HEK293 (cell line): ENCODE data around the gene HMGA1.

Experiments
- CTCF ChIA-PET: fragments of 350-600 bp; formaldehyde crosslinking; extraction: SDS; loops from one replicate; lab custom pipeline; 2021; ENCODE audit warnings: antibody characterized with exemption; lab: Yijun Ruan, JAX
- POLR2A ChIA-PET: fragments of 300-600 bp; formaldehyde crosslinking; extraction: SDS; loops from one replicate; lab custom pipeline; 2020; ENCODE audit warnings: antibody characterized with exemption, inconsistent platforms; lab: Yijun Ruan, JAX
- H3K27ac ChIP-seq: fragments of 200-500 bp; sonication (Bioruptor generic); 2 replicates; pipeline ENCODE4 v1.5.1; 2014; ENCODE audit warnings: low read depth, low read length, control low read depth, inconsistent platforms; ENCODE audit errors: extremely low read depth
- H3K36me3 ChIP-seq, 2 experiments: fragments of 200-500 bp in 1 of 2; sonication (Bioruptor generic) in 1 of 2; 1 replicate in 1 of 2; 2 replicates in 1 of 2; pipeline ENCODE4 v1.5.1; 2014 to 2017; ENCODE audit warnings: inconsistent platforms in 2 of 2, low read length in 2 of 2; ENCODE audit not compliant: control insufficient read depth in 2 of 2, insufficient read depth in 1 of 2
- H3K4me1 ChIP-seq: fragments of 200-500 bp; sonication (Bioruptor generic); 2 replicates; pipeline ENCODE4 v1.5.1; 2014; ENCODE audit warnings: mild to moderate bottlenecking, low read length, inconsistent platforms; ENCODE audit not compliant: control insufficient read depth, insufficient read depth
- H3K4me3 ChIP-seq: 2 replicates; pipeline ENCODE4 v1.5.1; 2011; ENCODE audit warnings: low read depth, mild to moderate bottlenecking, control low read depth, low read length, moderate library complexity
- H3K9me3 ChIP-seq: fragments of 200-500 bp; sonication (Bioruptor generic); 2 replicates; pipeline ENCODE4 v1.5.1; 2014; ENCODE audit warnings: low read depth, low read length, inconsistent platforms; ENCODE audit not compliant: control insufficient read depth, insufficient read depth
- AEBP2 ChIP-seq: fragments of 450-650 bp; formaldehyde crosslinking; IDR thresholded peaks from 2 replicates; pipeline ENCODE4 v1.5.1; 2016; ENCODE audit warnings: missing biosample characterization, missing genetic modification characterization, borderline replicate concordance
- BCL11B ChIP-seq: fragments of 450-650 bp; formaldehyde crosslinking; IDR thresholded peaks from 2 replicates; pipeline ENCODE4 v1.5.1; 2016; ENCODE audit warnings: low read depth, missing biosample characterization, missing genetic modification characterization
- EGR2 ChIP-seq: fragments of 450-650 bp; formaldehyde crosslinking; IDR thresholded peaks from 2 replicates; pipeline ENCODE4 v1.5.1; 2016; ENCODE audit warnings: low read depth, missing biosample characterization, missing genetic modification characterization
- GLI4 ChIP-seq: fragments of 450-650 bp; formaldehyde crosslinking; IDR thresholded peaks from 2 replicates; pipeline ENCODE4 v1.5.1; 2016; ENCODE audit warnings: missing biosample characterization, missing genetic modification characterization
- GLIS1 ChIP-seq: fragments of 450-650 bp; formaldehyde crosslinking; IDR thresholded peaks from 2 replicates; pipeline ENCODE4 v1.5.1; 2016; ENCODE audit warnings: missing biosample characterization, missing genetic modification characterization
- KLF10 ChIP-seq: fragments of 450-650 bp; IDR thresholded peaks from 2 replicates; pipeline ENCODE4 v1.5.1; 2018; ENCODE audit warnings: missing biosample characterization, mild to moderate bottlenecking, missing genetic modification characterization
- KLF7 ChIP-seq: fragments of 450-650 bp; formaldehyde crosslinking; IDR thresholded peaks from 2 replicates; pipeline ENCODE4 v1.5.1; 2016; ENCODE audit warnings: missing biosample characterization, missing genetic modification characterization, borderline replicate concordance
- OSR2 ChIP-seq: fragments of 450-650 bp; formaldehyde crosslinking; IDR thresholded peaks from 2 replicates; pipeline ENCODE4 v1.5.1; 2016; ENCODE audit warnings: missing biosample characterization, missing genetic modification characterization
- PATZ1 ChIP-seq: fragments of 450-650 bp; formaldehyde crosslinking; IDR thresholded peaks from 2 replicates; pipeline ENCODE4 v1.5.1; 2016; ENCODE audit warnings: missing biosample characterization, missing genetic modification characterization
- PRDM10 ChIP-seq: fragments of 450-650 bp; formaldehyde crosslinking; IDR thresholded peaks from 2 replicates; pipeline ENCODE4 v1.5.1; 2016; ENCODE audit warnings: missing biosample characterization, missing genetic modification characterization
- ZBTB20 ChIP-seq: fragments of 450-650 bp; formaldehyde crosslinking; IDR thresholded peaks from 2 replicates; pipeline ENCODE4 v1.5.1; 2016; ENCODE audit warnings: missing biosample characterization, missing genetic modification characterization
- ZBTB6 ChIP-seq: fragments of 450-650 bp; formaldehyde crosslinking; IDR thresholded peaks from 2 replicates; pipeline ENCODE4 v1.5.1; 2017; ENCODE audit warnings: missing biosample characterization, missing genetic modification characterization
- ZIC2 ChIP-seq: fragments of 450-650 bp; formaldehyde crosslinking; IDR thresholded peaks from 2 replicates; pipeline ENCODE4 v1.5.1; 2016; ENCODE audit warnings: missing biosample characterization, missing genetic modification characterization
- ZNF184 ChIP-seq: fragments of 450-650 bp; IDR thresholded peaks from 2 replicates; pipeline ENCODE4 v1.5.1; 2018; ENCODE audit warnings: missing biosample characterization, mild to moderate bottlenecking, missing genetic modification characterization
- ZNF510 ChIP-seq: fragments of 450-650 bp; formaldehyde crosslinking; IDR thresholded peaks from 2 replicates; pipeline ENCODE4 v1.5.1; 2018; ENCODE audit warnings: mild to moderate bottlenecking, missing genetic modification characterization, missing biosample characterization; ENCODE audit not compliant: insufficient replicate concordance
- ZNF518A ChIP-seq: fragments of 450-650 bp; formaldehyde crosslinking; conservative IDR thresholded peaks from 2 replicates; pipeline ENCODE4 v1.5.1; 2016; ENCODE audit warnings: low read depth, missing biosample characterization, missing genetic modification characterization
- ZNF571 ChIP-seq: fragments of 450-650 bp; formaldehyde crosslinking; IDR thresholded peaks from 2 replicates; pipeline ENCODE4 v1.5.0; 2017; ENCODE audit warnings: missing biosample characterization, missing genetic modification characterization
- ZNF600 ChIP-seq: fragments of 450-650 bp; formaldehyde crosslinking; IDR thresholded peaks from 2 replicates; pipeline ENCODE4 v1.5.1; 2016; ENCODE audit warnings: missing biosample characterization, missing genetic modification characterization
- ZNF624 ChIP-seq: fragments of 450-650 bp; formaldehyde crosslinking; IDR thresholded peaks from 2 replicates; pipeline ENCODE4 v1.5.1; 2017; ENCODE audit warnings: missing biosample characterization, missing genetic modification characterization
- ZNF692 ChIP-seq: fragments of 450-650 bp; formaldehyde crosslinking; IDR thresholded peaks from 2 replicates; pipeline ENCODE4 v1.5.1; 2016; ENCODE audit warnings: missing biosample characterization, missing genetic modification characterization
- ZXDB ChIP-seq: fragments of 450-650 bp; formaldehyde crosslinking; IDR thresholded peaks from 2 replicates; pipeline ENCODE4 v1.5.1; 2016; ENCODE audit warnings: missing biosample characterization, missing genetic modification characterization

The HMGA1 gene

GRCh38 chr6:34248727-34249468, 12.2 kb downstream of the HMGA1 start, which contains the start of gene SMIM29:
TSS of gene SMIM29 (minus strand) at chr6:34249006. CDS start at chr6:34247791, 1,215 bp downstream.
- CTCF ChIA-PET: interaction anchor here (0.5 to 4.9 kb wide), 56 partner anchors 8 to 889 kb away, joined by 3 to 101 read pairs (median 5); partner anchors contain the start of genes HMGA1, NUDT3 and RPS10
- Histone ChIP-seq H3K27ac (peak within 1 kb of the TSS; percentile 56; the same call in 1 of the 2 replicates), H3K9me3 (no peaks in the 10 kb centered on the region), H3K4me3 (peak within 1 kb of the TSS; percentile 79), H3K4me1 (peaks cover 3% of the 10 kb centered on the region), H3K36me3 (peaks cover 0 to 13% of the 10 kb centered on the region in 2 experiments; a peak in 1 of 3 replicates)
- POLR2A ChIA-PET: interaction anchor here (0.6 to 4.5 kb wide), 15 partner anchors 12 to 343 kb away, joined by 3 to 54 read pairs (median 4); partner anchors contain the start of genes HMGA1 and RPS10
- TF ChIP-seq PATZ1 (tag by site-specific recombination): peak; percentile 85
- TF ChIP-seq ZBTB6 (tag by site-specific recombination): peak; percentile 68
- TF ChIP-seq KLF7: peak; percentile 63; the same call in 1 of the 2 replicates
- TF ChIP-seq ZNF510: no peak
- no peak for TF ChIP-seq ZNF518A (tag by site-specific recombination)
- no peak for TF ChIP-seq ZNF571 (tag by site-specific recombination)
- peak; percentile 73 for TF ChIP-seq OSR2 (tag by site-specific recombination)
- no peak for TF ChIP-seq ZNF624
- TF ChIP-seq AEBP2 (tag by site-specific recombination): no peak
- TF ChIP-seq BCL11B (tag by site-specific recombination): peak; percentile 94
- peak; percentile 95 for TF ChIP-seq EGR2 (tag by site-specific recombination)
- TF ChIP-seq GLI4 (tag by site-specific recombination): peak; percentile 76; the same call in 1 of the 2 replicates
- peak; percentile 68 for TF ChIP-seq ZNF600 (tag by site-specific recombination)
- peak; percentile 99 for TF ChIP-seq ZBTB20
- TF ChIP-seq ZNF184 (tag by site-specific recombination): no peak
- TF ChIP-seq ZNF692 (tag by site-specific recombination): peak; percentile 64
- TF ChIP-seq GLIS1 (tag by site-specific recombination): peak; percentile 58
- TF ChIP-seq PRDM10 (tag by site-specific recombination): peak; percentile 77
- TF ChIP-seq ZXDB: peak; percentile 58; the same call in 1 of the 2 replicates
- peak; percentile 90 for TF ChIP-seq KLF10 (tag by site-specific recombination)
- peak; percentile 40 for TF ChIP-seq ZIC2 (tag by site-specific recombination)
